A549 (cell line): ENCODE results near the gene FAM171A1.

Source experiments
- CBX2 ChIP-seq: fragments of 200-600 bp; sonication (generic); IDR thresholded peaks from 2 replicates; pipeline ENCODE4 v1.6.1; 2016; ENCODE audit warnings: low read depth, mild to moderate bottlenecking, borderline replicate concordance
- HOXB13 ChIP-seq: fragments of 250-450 bp; sonication (Bioruptor Pico); IDR thresholded peaks from 2 replicates; pipeline ENCODE4 v1.5.0; 2020; ENCODE audit warnings: low read depth, mild to moderate bottlenecking, moderate library complexity
- KDM1A ChIP-seq: fragments of 200-600 bp; sonication (generic); IDR thresholded peaks from 2 replicates; pipeline ENCODE4 v1.6.1; 2016; ENCODE audit warnings: low read depth, mild to moderate bottlenecking
- MAX ChIP-seq: IDR thresholded peaks from 2 replicates; pipeline ENCODE4 v1.6.1; 2012
- MAZ ChIP-seq: fragments of 150-350 bp; IDR thresholded peaks from 2 replicates; pipeline ENCODE4 v1.6.1; 2014; ENCODE audit warnings: antibody characterized with exemption, low read depth, low read length, borderline replicate concordance
- NPAS2 ChIP-seq: fragments of 250-450 bp; sonication (Bioruptor Pico); IDR thresholded peaks from 2 replicates; pipeline ENCODE4 v1.8.0; 2022; ENCODE audit warnings: mild to moderate bottlenecking, moderate library complexity, borderline replicate concordance
- RAD21 ChIP-seq, 2 experiments: fragments of >200 bp in 1 of 2; sonication (Bioruptor Twin) in 1 of 2; formaldehyde crosslinking in 1 of 2; IDR thresholded peaks in 1 of 2; conservative IDR thresholded peaks in 1 of 2; 2 replicates in 1 of 2; 3 replicates in 1 of 2; pipeline ENCODE4 v1.6.1; 2012 to 2018; ENCODE audit warnings: inconsistent platforms in 1 of 2
- TF ChIP-seq, protein P1 (sequence below): fragments of 200-600 bp; sonication (generic); IDR thresholded peaks from 2 replicates; pipeline ENCODE4 v1.6.1; 2016; ENCODE audit warnings: antibody characterized with exemption, mild to moderate bottlenecking, moderate library complexity
- TF ChIP-seq, protein P2 (sequence below): IDR thresholded peaks from 2 replicates; pipeline ENCODE4 v1.6.1; 2012
- TF ChIP-seq, protein P3 (sequence below): fragments of >200 bp; sonication (Bioruptor Twin); formaldehyde crosslinking; IDR thresholded peaks from 3 replicates; pipeline ENCODE4 v1.5.1; 2016

GRCh38 chr10:15331461-15331860, 39.6 kb downstream of the FAM171A1 start:
- no peak for TF ChIP-seq RAD21 (conservative IDR thresholded peaks at IDR 0.05 in 1 of 2, IDR thresholded peaks at IDR 0.05 in 1 of 2)
- no peak for TF ChIP-seq MAZ
- no peak for TF ChIP-seq KDM1A
- TF ChIP-seq CBX2: no peak
- TF ChIP-seq, protein P1, sequence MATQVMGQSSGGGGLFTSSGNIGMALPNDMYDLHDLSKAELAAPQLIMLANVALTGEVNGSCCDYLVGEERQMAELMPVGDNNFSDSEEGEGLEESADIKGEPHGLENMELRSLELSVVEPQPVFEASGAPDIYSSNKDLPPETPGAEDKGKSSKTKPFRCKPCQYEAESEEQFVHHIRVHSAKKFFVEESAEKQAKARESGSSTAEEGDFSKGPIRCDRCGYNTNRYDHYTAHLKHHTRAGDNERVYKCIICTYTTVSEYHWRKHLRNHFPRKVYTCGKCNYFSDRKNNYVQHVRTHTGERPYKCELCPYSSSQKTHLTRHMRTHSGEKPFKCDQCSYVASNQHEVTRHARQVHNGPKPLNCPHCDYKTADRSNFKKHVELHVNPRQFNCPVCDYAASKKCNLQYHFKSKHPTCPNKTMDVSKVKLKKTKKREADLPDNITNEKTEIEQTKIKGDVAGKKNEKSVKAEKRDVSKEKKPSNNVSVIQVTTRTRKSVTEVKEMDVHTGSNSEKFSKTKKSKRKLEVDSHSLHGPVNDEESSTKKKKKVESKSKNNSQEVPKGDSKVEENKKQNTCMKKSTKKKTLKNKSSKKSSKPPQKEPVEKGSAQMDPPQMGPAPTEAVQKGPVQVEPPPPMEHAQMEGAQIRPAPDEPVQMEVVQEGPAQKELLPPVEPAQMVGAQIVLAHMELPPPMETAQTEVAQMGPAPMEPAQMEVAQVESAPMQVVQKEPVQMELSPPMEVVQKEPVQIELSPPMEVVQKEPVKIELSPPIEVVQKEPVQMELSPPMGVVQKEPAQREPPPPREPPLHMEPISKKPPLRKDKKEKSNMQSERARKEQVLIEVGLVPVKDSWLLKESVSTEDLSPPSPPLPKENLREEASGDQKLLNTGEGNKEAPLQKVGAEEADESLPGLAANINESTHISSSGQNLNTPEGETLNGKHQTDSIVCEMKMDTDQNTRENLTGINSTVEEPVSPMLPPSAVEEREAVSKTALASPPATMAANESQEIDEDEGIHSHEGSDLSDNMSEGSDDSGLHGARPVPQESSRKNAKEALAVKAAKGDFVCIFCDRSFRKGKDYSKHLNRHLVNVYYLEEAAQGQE: no peak
- no peak for TF ChIP-seq NPAS2
- TF ChIP-seq, protein P2, sequence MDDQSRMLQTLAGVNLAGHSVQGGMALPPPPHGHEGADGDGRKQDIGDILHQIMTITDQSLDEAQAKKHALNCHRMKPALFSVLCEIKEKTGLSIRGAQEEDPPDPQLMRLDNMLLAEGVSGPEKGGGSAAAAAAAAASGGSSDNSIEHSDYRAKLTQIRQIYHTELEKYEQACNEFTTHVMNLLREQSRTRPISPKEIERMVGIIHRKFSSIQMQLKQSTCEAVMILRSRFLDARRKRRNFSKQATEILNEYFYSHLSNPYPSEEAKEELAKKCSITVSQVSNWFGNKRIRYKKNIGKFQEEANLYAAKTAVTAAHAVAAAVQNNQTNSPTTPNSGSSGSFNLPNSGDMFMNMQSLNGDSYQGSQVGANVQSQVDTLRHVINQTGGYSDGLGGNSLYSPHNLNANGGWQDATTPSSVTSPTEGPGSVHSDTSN: no peak
- TF ChIP-seq, protein P3, sequence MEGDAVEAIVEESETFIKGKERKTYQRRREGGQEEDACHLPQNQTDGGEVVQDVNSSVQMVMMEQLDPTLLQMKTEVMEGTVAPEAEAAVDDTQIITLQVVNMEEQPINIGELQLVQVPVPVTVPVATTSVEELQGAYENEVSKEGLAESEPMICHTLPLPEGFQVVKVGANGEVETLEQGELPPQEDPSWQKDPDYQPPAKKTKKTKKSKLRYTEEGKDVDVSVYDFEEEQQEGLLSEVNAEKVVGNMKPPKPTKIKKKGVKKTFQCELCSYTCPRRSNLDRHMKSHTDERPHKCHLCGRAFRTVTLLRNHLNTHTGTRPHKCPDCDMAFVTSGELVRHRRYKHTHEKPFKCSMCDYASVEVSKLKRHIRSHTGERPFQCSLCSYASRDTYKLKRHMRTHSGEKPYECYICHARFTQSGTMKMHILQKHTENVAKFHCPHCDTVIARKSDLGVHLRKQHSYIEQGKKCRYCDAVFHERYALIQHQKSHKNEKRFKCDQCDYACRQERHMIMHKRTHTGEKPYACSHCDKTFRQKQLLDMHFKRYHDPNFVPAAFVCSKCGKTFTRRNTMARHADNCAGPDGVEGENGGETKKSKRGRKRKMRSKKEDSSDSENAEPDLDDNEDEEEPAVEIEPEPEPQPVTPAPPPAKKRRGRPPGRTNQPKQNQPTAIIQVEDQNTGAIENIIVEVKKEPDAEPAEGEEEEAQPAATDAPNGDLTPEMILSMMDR: no peak
- TF ChIP-seq MAX: no peak
- TF ChIP-seq HOXB13 (CRISPR knock-in tag): no peak
